HUES64 (cell line): ENCODE data around the gene CLGN.
"Not testable (repeated sequence)": the region's sequence is repeated elsewhere in the genome, so short reads cannot be mapped to it uniquely, and the experiment has no call there.

Source experiments
- H3K27ac ChIP-seq: 2 replicates; pipeline ENCODE4 v1.7.0; 2013; ENCODE audit warnings: low read depth, low read length, inconsistent platforms
- H3K27me3 ChIP-seq: 2 replicates; pipeline ENCODE4 v1.6.1; 2013; ENCODE audit warnings: mild to moderate bottlenecking, low read length; ENCODE audit not compliant: insufficient read depth
- H3K36me3 ChIP-seq: 2 replicates; pipeline ENCODE4 v1.6.1; 2013; ENCODE audit warnings: mild to moderate bottlenecking, low read length; ENCODE audit not compliant: insufficient read depth
- H3K4me1 ChIP-seq: 2 replicates; pipeline ENCODE4 v1.6.1; 2013; ENCODE audit warnings: mild to moderate bottlenecking, low read length, moderate library complexity; ENCODE audit not compliant: insufficient read depth
- H3K4me3 ChIP-seq: 2 replicates; pipeline ENCODE4 v1.5.1; 2013; ENCODE audit warnings: mild to moderate bottlenecking, low read length, moderate library complexity
- H3K9ac ChIP-seq: 2 replicates; pipeline ENCODE4 v1.6.1; 2013; ENCODE audit warnings: mild to moderate bottlenecking, low read depth, low read length
- H3K9me3 ChIP-seq: 2 replicates; pipeline ENCODE4 v1.6.1; 2013; ENCODE audit warnings: low read depth, low read length; ENCODE audit not compliant: insufficient read depth
- WGBS: fragments of 150-250, 120-280 bp; methylation state at CpG from one replicate; pipeline ENCODE4 v1.1.7; 2013; ENCODE audit warnings: missing lambda C conversion rate; 5-methylcytosine and 5-hydroxymethylcytosine counted together

The CLGN gene

GRCh38 chr4:140427919-140428471, 547 bp upstream of the CLGN start:
- Histone ChIP-seq H3K9me3 (no peaks in the 10 kb centered on the region), H3K36me3 (no peaks in the 10 kb centered on the region), H3K27me3 (peaks cover 27% of the 10 kb centered on the region), H3K27ac (no peak overlapping the region), H3K4me1 (peaks cover 10% of the 10 kb centered on the region; the same call in 1 of the 2 replicates), H3K9ac (no peak overlapping the region; the same call in 1 of the 2 replicates), H3K4me3 (peak overlapping the region; percentile 72)
- WGBS: 69% methylated on average over 6 of the region's 7 CpGs

- H3K27ac ChIP-seq: no peak overlapping the region
- 8% methylated on average over 23 of the region's 23 CpGs for WGBS
- peaks cover 10% of the 10 kb centered on the region; the same call in 1 of the 2 replicates for H3K4me1 ChIP-seq
- peak overlapping the region; percentile 59 for H3K9ac ChIP-seq
- H3K27me3 ChIP-seq: peaks cover 27% of the 10 kb centered on the region
- H3K9me3 ChIP-seq: no peaks in the 10 kb centered on the region
- H3K36me3 ChIP-seq: no peaks in the 10 kb centered on the region
- peak overlapping the region; percentile 72 for H3K4me3 ChIP-seq
These were observed 790 bp downstream of the CLGN start for GRCh38 chr4:140426610-140427105.

- no peak overlapping the region for H3K4me3 ChIP-seq
- peaks cover 10% of the 10 kb centered on the region; the same call in 1 of the 2 replicates for H3K4me1 ChIP-seq
- H3K36me3 ChIP-seq: no peaks in the 10 kb centered on the region
- no peak overlapping the region for H3K27ac ChIP-seq
- H3K9me3 ChIP-seq: no peaks in the 10 kb centered on the region
- H3K27me3 ChIP-seq: peaks cover 23% of the 10 kb centered on the region
- no peak overlapping the region for H3K9ac ChIP-seq
These were observed 4.3 kb downstream of the CLGN start for GRCh38 chr4:140423106-140423505.

- not testable (repeated sequence) for H3K9ac ChIP-seq, H3K27ac ChIP-seq, H3K4me3 ChIP-seq, H3K27me3 ChIP-seq, H3K9me3 ChIP-seq, H3K36me3 ChIP-seq, H3K4me1 ChIP-seq
- WGBS: 86% methylated on average over 32 of the region's 32 CpGs
These were observed 14.1 kb downstream of the CLGN start for GRCh38 chr4:140413130-140413969.

- WGBS: no CpG with 5 or more reads among the region's 1 CpG
- H3K4me3 ChIP-seq: no peak overlapping the region
These were observed 18.5 kb downstream of the CLGN start for GRCh38 chr4:140408974-140409373.

GRCh38 chr4:140406292-140406691, 21.2 kb downstream of the CLGN start:
- H3K27ac ChIP-seq: no peak overlapping the region
- no peak overlapping the region for H3K9ac ChIP-seq

More at GRCh38 chr4:140408974-140409373, 18.5 kb downstream of the CLGN start:
- H3K4me1 ChIP-seq: no peaks in the 10 kb centered on the region
- H3K27ac ChIP-seq: no peak overlapping the region
- H3K36me3 ChIP-seq: no peaks in the 10 kb centered on the region
- H3K9ac ChIP-seq: no peak overlapping the region
- H3K27me3 ChIP-seq: no peaks in the 10 kb centered on the region
- no peaks in the 10 kb centered on the region for H3K9me3 ChIP-seq

GRCh38 chr4:140400111-140400510, 27.3 kb downstream of the CLGN start:
- H3K27me3 ChIP-seq: no peaks in the 10 kb centered on the region
- no peaks in the 10 kb centered on the region for H3K9me3 ChIP-seq
- H3K9ac ChIP-seq: no peak overlapping the region
- 100% methylated on average over 2 of the region's 2 CpGs for WGBS
- no peaks in the 10 kb centered on the region for H3K4me1 ChIP-seq
- no peak overlapping the region for H3K27ac ChIP-seq
- no peak overlapping the region for H3K4me3 ChIP-seq
- no peaks in the 10 kb centered on the region for H3K36me3 ChIP-seq

More at GRCh38 chr4:140406292-140406691, 21.2 kb downstream of the CLGN start:
- Histone ChIP-seq H3K36me3 (no peaks in the 10 kb centered on the region), H3K27me3 (no peaks in the 10 kb centered on the region), H3K4me1 (no peaks in the 10 kb centered on the region), H3K4me3 (no peak overlapping the region), H3K9me3 (no peaks in the 10 kb centered on the region)

- Histone ChIP-seq H3K4me1 (no peaks in the 10 kb centered on the region), H3K27ac (no peak overlapping the region), H3K9me3 (no peaks in the 10 kb centered on the region), H3K9ac (no peak overlapping the region), H3K4me3 (no peak overlapping the region), H3K27me3 (no peaks in the 10 kb centered on the region), H3K36me3 (no peaks in the 10 kb centered on the region)
- 63% methylated on average over 4 of the region's 5 CpGs for WGBS
These were observed 31.8 kb downstream of the CLGN start for GRCh38 chr4:140395668-140396067.

- Histone ChIP-seq H3K36me3 (no peaks in the 10 kb centered on the region), H3K9me3 (no peaks in the 10 kb centered on the region), H3K27me3 (no peaks in the 10 kb centered on the region), H3K4me1 (no peaks in the 10 kb centered on the region), H3K9ac (no peak overlapping the region), H3K27ac (no peak overlapping the region), H3K4me3 (no peak overlapping the region)
- no CpG with 5 or more reads among the region's 1 CpG for WGBS
These were observed 39.4 kb downstream of the CLGN start for GRCh38 chr4:140388015-140388414.

GRCh38 chr4:140382732-140383131, 44.7 kb downstream of the CLGN start:
- no peak overlapping the region for H3K4me3 ChIP-seq
- H3K9ac ChIP-seq: no peak overlapping the region
- no peaks in the 10 kb centered on the region for H3K9me3 ChIP-seq
- H3K27ac ChIP-seq: no peak overlapping the region
- H3K36me3 ChIP-seq: peaks cover 18% of the 10 kb centered on the region
- H3K4me1 ChIP-seq: no peaks in the 10 kb centered on the region
- no peaks in the 10 kb centered on the region for H3K27me3 ChIP-seq

- peak overlapping the region; percentile 92 for H3K27ac ChIP-seq
- 6% methylated on average over 8 of the region's 8 CpGs for WGBS
- H3K4me1 ChIP-seq: peaks cover 14% of the 10 kb centered on the region; the same call in 1 of the 2 replicates
- no peaks in the 10 kb centered on the region for H3K27me3 ChIP-seq
- no peaks in the 10 kb centered on the region for H3K36me3 ChIP-seq
- H3K9me3 ChIP-seq: no peaks in the 10 kb centered on the region
- H3K4me3 ChIP-seq: peak overlapping the region; percentile 75
- H3K9ac ChIP-seq: peak overlapping the region; percentile 85
These were observed 53.3 kb downstream of the CLGN start for GRCh38 chr4:140374130-140374477.
